Astrocyte of the cerebellum (primary cell): ENCODE results near the gene DDO.

Experiments
- DNase-seq: peaks from one replicate; pipeline ENCODE4 v3.0.0-alpha.2; 2011; ENCODE audit warnings: low read depth
- H3K4me3 ChIP-seq: 2 replicates; pipeline ENCODE4 v1.5.1; 2011; ENCODE audit warnings: mild to moderate bottlenecking, low read depth, low read length, moderate library complexity
- in situ Hi-C: cut with HindIII; loops from 2 replicates; pipeline ENCODE4 v1.10.0; 2017; ENCODE audit warnings: low sequenced_read_pairs
- TF ChIP-seq, protein P1 (sequence below): IDR thresholded peaks from 2 replicates; pipeline ENCODE4 v1.5.1; 2012; ENCODE audit warnings: low read length, low read depth, moderate library complexity, mild to moderate bottlenecking; ENCODE audit errors: missing control alignments

The DDO gene

DNA sequence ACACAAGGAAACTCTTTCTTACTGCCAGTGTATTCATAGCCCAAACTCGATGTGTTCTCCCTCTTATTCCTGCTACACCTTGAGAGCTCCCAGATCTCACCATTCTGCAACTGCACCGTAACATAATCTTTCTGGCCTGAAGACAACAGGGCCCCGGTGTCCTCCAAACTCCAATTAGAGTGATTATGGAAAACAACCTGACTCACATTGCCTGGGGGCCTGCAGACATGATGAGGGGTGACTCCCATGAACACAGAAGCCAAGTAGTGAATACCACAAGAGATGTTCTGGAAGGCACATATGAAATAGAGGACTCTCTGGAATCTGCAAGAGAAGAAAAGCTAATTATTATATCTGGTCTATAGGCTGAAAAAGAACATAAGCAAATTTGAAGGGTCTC, 41.3 kb upstream of the DDO start:
- in situ Hi-C loops: no loop called here
- no peak overlapping the region for H3K4me3 ChIP-seq
- TF ChIP-seq, protein P1, sequence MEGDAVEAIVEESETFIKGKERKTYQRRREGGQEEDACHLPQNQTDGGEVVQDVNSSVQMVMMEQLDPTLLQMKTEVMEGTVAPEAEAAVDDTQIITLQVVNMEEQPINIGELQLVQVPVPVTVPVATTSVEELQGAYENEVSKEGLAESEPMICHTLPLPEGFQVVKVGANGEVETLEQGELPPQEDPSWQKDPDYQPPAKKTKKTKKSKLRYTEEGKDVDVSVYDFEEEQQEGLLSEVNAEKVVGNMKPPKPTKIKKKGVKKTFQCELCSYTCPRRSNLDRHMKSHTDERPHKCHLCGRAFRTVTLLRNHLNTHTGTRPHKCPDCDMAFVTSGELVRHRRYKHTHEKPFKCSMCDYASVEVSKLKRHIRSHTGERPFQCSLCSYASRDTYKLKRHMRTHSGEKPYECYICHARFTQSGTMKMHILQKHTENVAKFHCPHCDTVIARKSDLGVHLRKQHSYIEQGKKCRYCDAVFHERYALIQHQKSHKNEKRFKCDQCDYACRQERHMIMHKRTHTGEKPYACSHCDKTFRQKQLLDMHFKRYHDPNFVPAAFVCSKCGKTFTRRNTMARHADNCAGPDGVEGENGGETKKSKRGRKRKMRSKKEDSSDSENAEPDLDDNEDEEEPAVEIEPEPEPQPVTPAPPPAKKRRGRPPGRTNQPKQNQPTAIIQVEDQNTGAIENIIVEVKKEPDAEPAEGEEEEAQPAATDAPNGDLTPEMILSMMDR: no peak
- no peak for DNase-seq

DNA sequence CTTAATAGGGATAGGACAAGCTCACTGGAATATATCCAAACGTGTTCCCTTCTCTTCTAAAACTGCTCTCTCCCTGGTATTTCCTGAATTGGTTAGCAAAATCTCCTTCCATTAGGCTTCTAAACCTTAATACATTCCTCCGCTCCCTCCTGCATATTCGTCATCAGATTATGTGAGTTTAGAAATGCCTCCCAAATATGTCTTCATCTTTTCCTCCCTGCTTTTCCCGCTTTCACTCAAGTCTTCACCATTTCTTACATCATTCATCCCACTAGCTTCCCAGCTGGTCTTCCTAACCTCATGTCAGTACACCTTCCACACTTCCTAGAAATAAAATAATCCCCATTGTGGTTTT, 34.1 kb upstream of the DDO start:
- TF ChIP-seq, protein P1: no peak
- in situ Hi-C loops: no loop called here
- DNase-seq: no peak
- no peak overlapping the region for H3K4me3 ChIP-seq

DNA sequence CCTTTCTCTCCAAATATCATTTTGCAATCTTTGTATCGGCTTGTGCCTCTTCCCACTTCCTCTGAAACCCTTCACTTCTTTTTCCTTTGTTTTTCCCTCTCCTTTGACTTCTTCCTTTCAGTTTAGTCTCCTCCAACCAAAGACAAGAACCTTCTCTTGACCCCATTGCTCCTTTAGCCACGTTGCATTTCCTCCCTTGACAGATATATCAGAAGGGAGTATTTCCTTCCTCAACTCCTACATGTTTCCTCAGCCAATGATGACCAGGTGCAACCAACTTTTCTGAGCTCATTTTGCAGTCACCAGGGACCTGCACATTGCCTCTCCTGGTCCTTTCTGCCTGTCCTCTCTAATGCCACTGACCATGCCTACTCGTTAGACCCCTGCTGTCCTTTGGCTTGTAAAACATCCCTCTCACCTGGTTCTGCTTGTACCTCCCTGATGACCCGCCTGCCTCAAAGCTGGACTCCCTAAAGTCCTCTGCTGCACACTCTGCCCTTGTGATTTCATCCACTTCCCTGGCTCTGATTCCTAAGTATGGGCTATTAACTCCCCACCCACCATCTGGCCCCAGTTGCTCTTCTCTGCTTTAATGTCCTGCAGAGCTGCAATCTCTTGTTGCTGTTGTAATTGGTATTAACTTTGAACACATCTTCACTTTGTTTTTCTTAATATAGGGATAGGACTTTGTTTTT, 33.6 kb upstream of the DDO start:
- in situ Hi-C loops: no loop called here
- H3K4me3 ChIP-seq: no peak overlapping the region
- DNase-seq: no peak
- TF ChIP-seq, protein P1: no peak

DNA sequence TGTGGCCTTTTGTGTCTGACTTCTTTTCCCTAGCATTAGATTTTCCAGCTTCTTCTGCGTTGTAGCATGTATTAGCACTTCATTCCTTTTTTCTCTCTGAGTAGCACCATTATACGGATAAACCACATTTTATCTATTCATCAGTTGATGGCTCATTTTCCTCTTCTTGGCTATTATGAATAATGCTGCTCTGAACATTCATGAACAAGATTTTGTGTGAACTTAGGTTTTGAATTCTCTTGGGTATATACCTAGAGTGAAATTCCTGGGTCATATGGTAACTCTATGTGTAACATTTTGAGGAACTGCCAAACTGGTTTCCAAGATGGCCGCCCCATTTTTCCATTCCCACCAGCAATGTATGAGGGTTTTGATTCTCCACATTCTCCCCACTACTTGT, 32.4 kb upstream of the DDO start:
- TF ChIP-seq, protein P1: no peak
- no peak for DNase-seq
- in situ Hi-C loops: no loop called here
- no peak overlapping the region for H3K4me3 ChIP-seq

DNA sequence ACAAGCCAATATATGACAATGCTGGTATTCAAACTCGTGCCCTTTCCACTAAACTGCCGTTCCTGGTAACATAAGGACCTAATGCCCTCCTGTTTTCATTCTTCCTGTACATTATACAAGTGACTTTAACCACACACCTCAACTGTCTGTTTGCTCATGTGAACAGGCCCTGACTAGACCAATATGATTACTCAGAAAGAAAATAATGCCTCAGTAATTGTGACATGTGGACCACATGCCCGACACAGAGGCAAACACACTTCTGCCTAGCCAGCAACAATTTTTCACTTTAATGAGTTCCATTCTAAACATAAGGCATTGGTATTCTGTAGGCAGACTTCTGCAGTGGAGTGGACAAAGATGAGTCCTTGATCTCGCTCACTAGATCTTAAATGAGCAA, 31.0 kb upstream of the DDO start:
- in situ Hi-C loops: no loop called here
- no peak overlapping the region for H3K4me3 ChIP-seq
- TF ChIP-seq, protein P1: no peak
- no peak for DNase-seq

DNA sequence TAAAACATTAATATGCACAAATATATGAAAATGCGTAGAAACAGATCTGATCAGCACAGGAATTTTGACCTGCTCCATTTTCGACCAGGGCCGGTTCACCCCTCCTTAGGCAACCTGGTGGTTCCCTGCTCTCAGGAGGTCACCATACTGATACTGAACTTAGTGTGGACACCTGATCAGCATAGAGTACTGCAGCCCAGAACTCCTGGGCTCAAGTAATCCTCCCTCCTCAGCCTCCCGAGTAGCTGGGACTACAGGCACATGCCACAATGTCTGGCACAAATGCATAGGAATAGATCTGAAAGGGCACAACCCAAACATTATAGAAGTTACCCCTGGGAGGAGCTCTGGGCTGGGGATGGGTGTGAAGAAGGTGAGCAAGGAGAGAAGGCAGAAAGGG, 24.7 kb upstream of the DDO start:
- DNase-seq: no peak
- TF ChIP-seq, protein P1: no peak
- in situ Hi-C loops: no loop called here
- H3K4me3 ChIP-seq: no peak overlapping the region
